Stimulated activated CD4-positive, alpha-beta T cell treated with anti-CD3 and anti-CD28 coated beads, Interleukin-4, amount 100 ng/mL, for 1 hour (primary cell): ENCODE results near the gene ABHD17A.

Source experiments
- DNase-seq: peaks from one replicate; pipeline ENCODE4 v3.0.0-alpha.2; 2020

The ABHD17A gene

DNA sequence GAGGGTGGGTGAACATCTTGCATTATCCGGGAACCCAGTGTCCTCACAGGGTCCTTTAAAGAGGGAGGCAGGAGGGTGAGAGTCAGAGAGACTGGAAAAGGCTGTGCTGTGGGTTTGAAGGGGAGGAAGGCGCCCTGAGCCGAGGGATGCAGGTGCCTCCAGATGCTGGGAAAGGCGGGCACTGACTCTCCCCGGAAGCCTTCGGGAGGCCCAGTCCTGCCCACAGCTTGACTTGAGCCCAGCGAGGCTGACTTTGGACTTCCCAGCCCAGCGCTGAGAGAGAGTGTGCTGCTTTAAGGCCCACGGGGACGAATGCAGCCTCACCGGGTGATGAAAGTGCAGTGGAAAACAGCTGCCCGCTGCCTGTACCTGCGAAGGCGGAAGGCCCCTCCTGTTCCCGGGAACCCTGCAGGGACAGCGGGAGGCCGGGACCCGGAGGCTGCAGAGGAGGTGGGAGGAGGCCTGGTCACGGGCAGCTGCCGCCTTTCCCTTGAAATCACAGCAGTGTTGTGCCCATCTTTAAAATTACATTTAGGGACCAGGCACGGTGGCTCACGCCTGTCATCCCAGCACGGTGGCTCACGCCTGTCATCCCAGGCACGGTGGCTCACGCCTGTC is 53.1 kb downstream of the ABHD17A start:
- no peak for DNase-seq

DNA sequence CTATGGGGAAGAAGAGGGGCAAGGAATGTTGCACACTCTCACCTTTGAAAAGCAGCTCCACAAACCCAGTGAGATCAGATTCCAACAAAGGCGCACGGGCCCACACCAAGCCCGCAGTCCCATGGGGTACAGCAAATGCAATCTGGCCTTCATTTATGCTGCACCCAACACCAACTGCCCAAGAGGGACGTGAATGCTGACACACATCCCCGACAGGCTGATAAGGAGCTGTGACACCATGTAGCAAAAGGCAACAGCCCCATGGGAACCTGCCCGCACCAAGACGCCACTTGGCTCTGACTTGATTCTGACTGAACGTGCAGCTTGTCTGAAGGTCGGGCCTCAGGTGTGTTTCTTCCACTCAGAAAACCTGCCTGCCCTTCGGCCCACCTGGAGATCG is 54.3 kb downstream of the ABHD17A start:
- no peak for DNase-seq

DNA sequence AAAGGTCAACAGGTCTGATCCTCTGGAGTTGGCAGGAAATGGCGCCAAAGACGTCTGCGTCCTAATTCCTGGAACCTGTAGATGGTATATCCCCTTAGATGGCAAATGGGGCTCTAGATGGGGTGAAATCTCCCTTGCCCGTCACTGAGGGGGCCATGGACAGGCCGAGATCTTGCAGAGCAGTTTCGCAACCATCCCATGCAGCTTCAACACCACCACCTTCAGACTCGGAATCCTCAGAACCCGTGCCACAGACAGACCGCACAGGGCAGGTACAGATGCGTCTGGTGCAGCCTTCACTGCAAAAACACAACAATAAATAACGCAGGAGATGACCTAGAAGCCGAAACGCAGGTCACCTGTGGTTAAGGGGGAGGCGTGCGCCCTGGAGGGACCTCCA is 54.7 kb downstream of the ABHD17A start:
- no peak for DNase-seq

DNA sequence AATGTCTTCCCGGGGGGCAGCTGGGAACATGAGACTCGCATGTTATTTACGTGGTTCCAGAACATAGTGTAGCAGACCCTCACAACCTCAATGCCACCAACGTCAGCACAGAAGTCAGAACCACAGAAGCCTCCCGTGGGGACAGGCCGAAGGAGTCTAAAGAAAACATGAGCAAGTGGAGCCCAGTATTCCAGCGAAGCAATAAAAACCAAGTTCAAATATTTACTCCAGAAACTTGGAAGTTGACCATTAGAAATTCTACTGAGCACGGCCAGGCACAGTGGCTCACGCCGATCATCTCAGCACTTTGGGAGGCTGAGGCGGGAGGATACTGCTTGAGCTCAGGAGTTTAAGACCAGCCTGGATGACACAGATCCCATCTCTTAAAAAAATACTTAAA is 55.3 kb downstream of the ABHD17A start:
- DNase-seq = no peak

DNA sequence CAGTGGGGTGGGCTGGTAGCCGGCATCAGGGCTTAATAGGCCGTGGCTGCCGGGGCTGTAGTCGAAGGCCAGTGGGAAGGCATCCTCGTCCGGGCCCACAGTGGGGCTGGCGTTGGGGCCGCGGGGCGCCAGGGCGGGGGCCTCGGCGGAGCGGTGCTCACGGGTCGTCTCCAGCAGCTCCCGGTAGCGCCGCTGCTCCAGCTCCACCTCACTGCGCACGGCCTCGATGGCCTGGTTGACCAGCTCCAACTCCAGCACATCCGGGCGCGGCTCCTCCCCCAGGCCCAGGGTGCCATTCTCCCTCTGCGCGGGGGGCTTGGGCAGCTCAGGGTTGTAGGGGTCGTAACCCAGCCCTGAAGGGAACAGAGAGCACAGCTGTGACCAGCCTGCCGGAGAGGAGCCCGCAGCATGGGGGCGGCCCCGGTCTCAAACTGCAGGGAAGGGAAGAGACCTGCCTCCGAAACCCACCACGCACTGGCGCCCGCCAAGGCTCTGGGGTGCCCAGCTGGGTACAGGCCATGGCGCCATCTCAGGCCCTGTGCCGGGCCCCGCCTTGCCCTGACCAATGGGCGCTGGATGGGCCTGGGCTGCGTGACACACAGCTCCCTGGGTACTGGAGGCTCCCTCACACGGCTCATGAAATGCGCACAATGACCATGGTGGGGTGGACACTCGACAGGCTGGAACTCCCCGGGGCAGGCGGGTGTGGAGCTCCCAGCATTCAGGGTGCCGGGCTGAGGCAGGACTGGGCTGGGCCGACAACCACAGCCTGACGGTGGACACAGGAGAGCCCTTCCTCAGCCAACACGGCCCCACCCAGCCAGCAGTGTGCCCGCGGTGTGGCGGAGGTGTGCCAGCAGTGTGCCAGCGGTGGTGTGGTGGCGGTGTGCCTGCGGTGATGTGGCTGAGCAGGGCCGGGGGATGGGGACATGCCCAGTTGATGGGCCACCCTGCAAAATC is 56.7 kb downstream of the ABHD17A start:
- no peak for DNase-seq

DNA sequence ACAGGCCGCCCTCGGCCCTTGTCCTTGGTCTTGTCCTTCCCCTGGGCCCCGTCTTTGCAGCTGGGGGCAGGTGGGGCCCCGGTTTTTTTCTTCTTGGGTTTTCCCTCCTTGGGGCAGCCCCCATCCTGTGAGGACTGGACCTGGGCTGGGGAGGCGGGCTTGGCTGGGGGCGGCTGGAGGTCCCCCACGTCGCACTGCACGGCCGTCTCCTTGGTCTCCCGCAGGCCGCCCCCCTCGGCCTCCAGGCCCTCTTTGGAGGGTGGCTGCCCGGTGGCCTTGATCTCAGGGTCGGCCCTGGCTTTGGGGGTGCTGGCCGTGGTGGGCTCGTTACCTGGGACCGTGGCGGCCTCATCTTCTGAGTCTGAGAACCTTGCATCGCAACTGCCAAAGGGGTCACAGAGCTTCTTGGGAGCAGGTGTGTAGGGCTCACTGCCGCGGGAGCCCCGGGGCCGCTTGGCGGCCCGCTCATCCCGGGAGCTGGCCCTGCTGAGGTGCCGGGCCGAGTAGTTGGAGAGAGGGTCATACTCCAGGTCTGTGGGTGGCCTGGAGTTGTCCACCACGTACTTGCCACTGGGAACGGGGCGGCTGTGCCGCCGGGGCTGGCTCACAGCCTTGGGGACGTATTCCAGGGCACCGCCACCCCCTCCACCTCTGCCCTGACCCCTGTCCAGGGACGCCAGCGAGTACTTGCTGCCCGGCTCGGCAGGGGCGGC is 57.6 kb downstream of the ABHD17A start:
- DNase-seq = no peak
